Right lobe of liver (tissue), 6 donors: ENCODE results near the gene ZNF618. TPM values are rescaled to one million over a fixed set of nuclear protein-coding genes. Genes with fewer than 3 reads are reported as not detected.

Experiments used
- ATAC-seq, 4 donors: fragments of 200-7000 bp; cut with Tn5 transposase; one replicate each; pipeline ENCODE4 v1.9.1; 2020; ENCODE audit warnings: mild to moderate bottlenecking in 4 of 4, moderate library complexity in 4 of 4
- DNase-seq, 3 donors: peaks; one replicate each; pipeline ENCODE4 v3.0.0-alpha.2; 2020
- H3K27ac ChIP-seq, 3 donors: fragments of 200-600 bp; one replicate each; pipeline ENCODE4 v1.8.0; 2022
- H3K27me3 ChIP-seq, 2 donors: fragments of 200-600 bp; one replicate each; pipeline ENCODE4 v1.8.0; 2022
- H3K36me3 ChIP-seq, 4 donors: fragments of 200-600 bp; sonication (generic) in 1 of 4; one replicate each; pipeline versions ENCODE4 v1.5.1 to v1.8.0; 2017 to 2022; ENCODE audit warnings: control low read depth in 1 of 4
- H3K4me1 ChIP-seq, 4 donors: fragments of 200-600 bp; sonication (generic) in 1 of 4; one replicate each; pipeline versions ENCODE4 v1.5.1 to v1.8.0; 2017 to 2022; ENCODE audit warnings: control low read depth in 1 of 4
- H3K4me3 ChIP-seq, 3 donors: fragments of 200-600 bp; one replicate each; pipeline ENCODE4 v1.8.0; 2022
- H3K9me3 ChIP-seq, 4 donors: fragments of 200-600 bp; sonication (generic) in 1 of 4; one replicate each; pipeline versions ENCODE4 v1.5.1 to v1.8.0; 2017 to 2022; ENCODE audit warnings: control low read depth in 1 of 4
- POLR2A ChIP-seq: fragments of 450-650 bp; IDR thresholded peaks from one replicate; pipeline ENCODE4 v1.6.1; 2017; ENCODE audit warnings: antibody characterized with exemption, mild to moderate bottlenecking
- WGBS: methylation state at CpG from one replicate; pipeline ENCODE4 v1.1.6; 2018; ENCODE audit warnings: low coverage, low lambda C conversion rate; ENCODE audit not compliant: insufficient coverage; ENCODE audit errors: missing lambda C conversion rate; 5-methylcytosine and 5-hydroxymethylcytosine counted together
- intact Hi-C, 2 donors: fragments of 100-400 bp; cut with DNase I; formaldehyde crosslinking; loops; one replicate each; pipeline versions ENCODE4 v1.11.2 to v1.14.1; 2022
- total RNA-seq, 6 experiments: library from RNA; depleted of rRNA in 2 of 6; stranded (reverse); fragments of >200 nt in 2 of 6; fragmentation: NEBNext Ultra II Directional in 3 of 6; extraction: Animal tissue kit (Norgen Biotek cat#: 25700) in 3 of 6; gene quantifications; one replicate each; pipeline versions ENCODE4 v1.1.0 to v1.2.4, GENCODE V29; 2016 to 2023
- TF ChIP-seq, protein P1 (sequence below), 4 donors: fragments of 200-600 bp in 3 of 4; fragments of 450-650 bp in 1 of 4; IDR thresholded peaks; one replicate each; pipeline versions ENCODE4 v1.5.1 to v1.8.0; 2016 to 2022; ENCODE audit warnings: antibody characterized with exemption in 4 of 4, mild to moderate bottlenecking in 2 of 4
- donor health status: DM: no; HTN: yes; CAD: no.
- donor health status: DM: no; HTN: no; CAD: no.
- donor health status: DM: no; HTN: no; CAD: no.
- donor health status: DM: no; HTN: yes; CAD: no.
- donor health status: DM: no; HTN: yes; CAD: no.

ZNF618 gene
- total RNA-seq, 6 experiments from 2014 or later = 2.9 to 7.9 (median 6.0) TPM

DNA sequence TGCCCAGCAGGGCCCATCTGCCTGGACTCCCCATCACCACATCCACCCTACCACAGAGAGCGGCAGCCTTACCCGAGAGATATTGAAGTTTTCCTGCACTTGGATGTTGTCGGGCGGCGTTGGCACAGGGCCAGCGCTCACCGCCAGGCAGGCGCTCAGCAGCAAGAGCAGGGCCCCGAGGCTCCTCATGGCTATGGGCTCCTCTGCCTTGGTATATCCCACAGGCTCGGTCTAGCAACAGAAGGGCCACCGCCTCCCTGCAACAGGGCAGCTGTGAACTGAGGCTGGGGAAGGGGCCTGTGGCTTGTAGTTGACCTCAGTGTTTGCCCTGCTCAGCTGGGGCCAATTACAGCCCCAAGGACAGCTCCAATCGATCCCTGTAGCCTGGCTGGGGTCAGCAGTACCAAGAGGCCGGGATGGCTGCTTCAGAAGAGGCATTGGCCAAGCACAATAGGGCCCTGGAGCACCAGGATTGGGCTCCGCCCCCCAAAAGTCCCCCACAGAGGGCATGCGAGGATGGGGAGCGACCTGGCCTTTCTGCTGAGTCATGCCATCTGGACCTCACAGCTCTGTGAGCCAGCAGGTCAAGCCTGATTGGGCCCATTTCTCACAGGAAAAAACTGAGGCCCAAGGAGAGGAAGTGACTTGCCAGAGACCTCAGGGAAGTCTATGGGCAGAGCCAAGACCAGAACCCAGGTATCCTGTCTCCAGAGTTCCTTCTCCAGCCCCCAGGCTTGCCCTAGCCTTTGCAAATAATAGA, 202.1 kb downstream of the ZNF618 start, which contains the start of gene AMBP:
TSS of gene AMBP (minus strand) at position 280 of the 760 bp plus-strand sequence. CDS start at position 189, 91 bp downstream.
- Histone ChIP-seq H3K27ac (peak within 1 kb of the TSS; percentile 63 to 88 (median 70)), H3K27me3 (no peaks in the 10 kb centered on the region), H3K36me3 (peaks cover 0 to 37% (median 21%) of the 10 kb centered on the region in 4 donors), H3K4me3 (peak within 1 kb of the TSS; percentile 70 to 98 (median 91)), H3K4me1 (peaks cover 0 to 52% (median 22%) of the 10 kb centered on the region in 4 donors), H3K9me3 (no peaks in the 10 kb centered on the region)
- peak; percentile 65 for TF ChIP-seq POLR2A
- TF ChIP-seq, protein P1, sequence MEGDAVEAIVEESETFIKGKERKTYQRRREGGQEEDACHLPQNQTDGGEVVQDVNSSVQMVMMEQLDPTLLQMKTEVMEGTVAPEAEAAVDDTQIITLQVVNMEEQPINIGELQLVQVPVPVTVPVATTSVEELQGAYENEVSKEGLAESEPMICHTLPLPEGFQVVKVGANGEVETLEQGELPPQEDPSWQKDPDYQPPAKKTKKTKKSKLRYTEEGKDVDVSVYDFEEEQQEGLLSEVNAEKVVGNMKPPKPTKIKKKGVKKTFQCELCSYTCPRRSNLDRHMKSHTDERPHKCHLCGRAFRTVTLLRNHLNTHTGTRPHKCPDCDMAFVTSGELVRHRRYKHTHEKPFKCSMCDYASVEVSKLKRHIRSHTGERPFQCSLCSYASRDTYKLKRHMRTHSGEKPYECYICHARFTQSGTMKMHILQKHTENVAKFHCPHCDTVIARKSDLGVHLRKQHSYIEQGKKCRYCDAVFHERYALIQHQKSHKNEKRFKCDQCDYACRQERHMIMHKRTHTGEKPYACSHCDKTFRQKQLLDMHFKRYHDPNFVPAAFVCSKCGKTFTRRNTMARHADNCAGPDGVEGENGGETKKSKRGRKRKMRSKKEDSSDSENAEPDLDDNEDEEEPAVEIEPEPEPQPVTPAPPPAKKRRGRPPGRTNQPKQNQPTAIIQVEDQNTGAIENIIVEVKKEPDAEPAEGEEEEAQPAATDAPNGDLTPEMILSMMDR (IDR thresholded peaks at IDR 0.05) = no peak
- DNase-seq (peak; percentile 89 to 97 (median 97)), ATAC-seq (peak; percentile 37 to 68 (median 56))
- no CpG with 5 or more reads among the region's 16 CpGs for WGBS
- intact Hi-C loops = no loop called here

DNA sequence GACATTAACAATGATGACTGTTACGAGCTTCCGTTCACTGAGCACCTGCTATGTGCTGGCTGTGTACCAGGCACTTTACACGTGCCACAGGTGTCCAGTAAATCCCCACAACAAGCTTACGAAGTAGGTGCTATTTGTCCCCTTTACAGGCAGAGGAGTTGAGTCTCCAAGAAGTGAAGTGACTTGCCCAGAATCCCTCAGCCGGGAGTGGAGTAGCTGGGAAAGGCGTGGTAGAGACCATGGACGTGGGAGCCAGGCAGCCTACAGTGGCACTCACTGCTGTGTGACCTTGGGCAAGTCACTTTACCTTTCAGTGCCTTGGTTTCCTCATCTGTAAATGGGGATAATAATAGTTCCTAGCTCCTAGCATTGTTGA, 202.7 kb downstream of the ZNF618 start:
- DNase-seq (no peak), ATAC-seq (no peak)
- Histone ChIP-seq H3K36me3 (peaks cover 0 to 31% (median 16%) of the 10 kb centered on the region in 4 donors), H3K27me3 (no peaks in the 10 kb centered on the region), H3K4me1 (peaks cover 0 to 46% (median 22%) of the 10 kb centered on the region in 4 donors), H3K27ac (peak overlapping the region in 2 of 3 donors; percentile 63 to 88), H3K4me3 (peak overlapping the region in 2 of 3 donors; percentile 91 to 98), H3K9me3 (no peaks in the 10 kb centered on the region)
- intact Hi-C loops = no loop called here
- TF ChIP-seq POLR2A = no peak
- TF ChIP-seq, protein P1 (IDR thresholded peaks at IDR 0.05) = no peak
- WGBS = 80% methylated on average over 2 of the region's 7 CpGs

DNA sequence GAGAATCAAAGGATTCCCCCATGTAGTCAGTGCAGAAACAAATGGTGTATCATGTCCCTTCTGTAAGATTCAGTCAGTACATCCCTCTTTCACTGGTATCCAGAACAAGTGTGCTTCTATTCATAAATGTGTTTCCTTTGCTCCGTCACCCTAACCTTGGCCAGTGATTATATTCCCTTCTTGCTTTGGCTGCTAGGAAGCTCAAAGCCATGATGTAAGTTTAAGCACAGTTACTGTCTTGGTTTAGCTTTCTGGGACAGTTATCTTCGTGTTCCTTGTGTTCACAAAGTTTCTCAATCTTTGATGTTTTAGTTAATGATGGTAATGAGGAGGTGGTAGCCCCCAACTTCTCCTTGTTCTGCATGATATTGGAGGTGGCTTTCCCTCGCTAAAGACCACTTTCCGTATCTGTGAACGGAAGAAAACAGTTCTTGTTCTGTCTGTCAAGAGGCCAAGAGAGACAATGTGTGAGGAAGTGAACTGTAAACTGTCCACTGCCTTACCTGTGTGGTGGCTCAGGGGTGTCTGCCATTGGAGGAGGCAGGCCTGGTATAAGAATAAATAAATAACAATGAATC, 204.2 kb downstream of the ZNF618 start:
- 26% methylated on average over 5 of the region's 5 CpGs for WGBS
- ATAC-seq = peak; percentile 1 to 11 (median 4)
- intact Hi-C loops = no loop called here
- Histone ChIP-seq H3K4me3 (peak overlapping the region in 2 of 3 donors; percentile 19 to 38), H3K9me3 (no peaks in the 10 kb centered on the region), H3K36me3 (peaks cover 0 to 16% (median 6%) of the 10 kb centered on the region in 4 donors), H3K4me1 (peaks cover 0 to 39% (median 15%) of the 10 kb centered on the region in 4 donors), H3K27me3 (no peaks in the 10 kb centered on the region), H3K27ac (peak overlapping the region; percentile 40 to 88 (median 63))
- no peak for DNase-seq
- TF ChIP-seq, protein P1 (IDR thresholded peaks at IDR 0.05) = no peak
- no peak for TF ChIP-seq POLR2A

DNA sequence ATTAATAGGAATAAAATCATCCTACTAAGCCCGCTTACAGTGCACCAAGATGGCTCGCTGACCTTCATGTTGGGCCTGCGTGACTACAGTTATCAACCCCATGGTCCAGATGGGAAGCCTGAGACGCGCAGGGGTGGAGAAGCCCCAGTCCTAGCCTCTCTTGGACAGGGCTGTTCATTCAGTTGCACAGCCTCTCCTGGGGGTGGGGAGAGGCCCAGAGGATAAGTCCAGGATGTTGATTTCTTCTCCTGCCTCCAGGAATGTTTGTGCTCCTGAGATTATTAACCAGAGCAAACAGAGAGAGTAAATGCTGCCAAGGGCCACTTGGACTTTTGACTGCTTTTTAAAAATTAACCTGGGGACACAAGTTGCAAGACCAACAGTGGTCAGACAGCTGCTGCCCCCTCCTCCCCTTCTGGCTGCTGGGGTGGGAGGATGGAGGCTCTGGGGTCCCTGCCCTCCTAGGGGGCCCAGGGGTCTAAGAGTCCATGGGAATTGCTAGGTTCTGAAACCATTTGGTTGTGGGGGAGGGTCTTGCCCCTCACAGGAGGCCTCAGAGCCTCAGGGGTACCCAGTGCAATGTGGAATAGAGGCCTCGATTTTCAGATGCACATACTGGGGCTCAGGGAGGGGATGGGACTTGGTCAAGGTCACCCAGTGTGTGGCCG, 204.8 kb downstream of the ZNF618 start:
- Histone ChIP-seq H3K27ac (peak overlapping the region; percentile 40 to 88 (median 72)), H3K9me3 (no peaks in the 10 kb centered on the region), H3K27me3 (no peaks in the 10 kb centered on the region), H3K4me1 (peaks cover 0 to 39% (median 15%) of the 10 kb centered on the region in 4 donors), H3K4me3 (peak overlapping the region in 2 of 3 donors; percentile 38 to 43), H3K36me3 (peaks cover 0 to 10% (median 3%) of the 10 kb centered on the region in 4 donors)
- DNase-seq (peak; percentile 66 to 87 (median 83)), ATAC-seq (peak; percentile 39 to 63 (median 53))
- TF ChIP-seq, protein P1 (IDR thresholded peaks at IDR 0.05) = no peak
- no peak for TF ChIP-seq POLR2A
- intact Hi-C loops = no loop called here
- WGBS = 20% methylated on average over 5 of the region's 7 CpGs
